HG02981 (cell line): ENCODE measurements around the gene AHDC1.
"Not testable (repeated sequence)": the region's sequence is repeated elsewhere in the genome, so short reads cannot be mapped to it uniquely, and the experiment has no call there.

Experiments
- ATAC-seq: cut with Tn5 transposase; IDR thresholded peaks from one replicate; pipeline ENCODE4 v1.9.1; 2021; ENCODE audit warnings: mild to moderate bottlenecking, moderate library complexity; ENCODE audit not compliant: unreplicated experiment

The AHDC1 gene

DNA sequence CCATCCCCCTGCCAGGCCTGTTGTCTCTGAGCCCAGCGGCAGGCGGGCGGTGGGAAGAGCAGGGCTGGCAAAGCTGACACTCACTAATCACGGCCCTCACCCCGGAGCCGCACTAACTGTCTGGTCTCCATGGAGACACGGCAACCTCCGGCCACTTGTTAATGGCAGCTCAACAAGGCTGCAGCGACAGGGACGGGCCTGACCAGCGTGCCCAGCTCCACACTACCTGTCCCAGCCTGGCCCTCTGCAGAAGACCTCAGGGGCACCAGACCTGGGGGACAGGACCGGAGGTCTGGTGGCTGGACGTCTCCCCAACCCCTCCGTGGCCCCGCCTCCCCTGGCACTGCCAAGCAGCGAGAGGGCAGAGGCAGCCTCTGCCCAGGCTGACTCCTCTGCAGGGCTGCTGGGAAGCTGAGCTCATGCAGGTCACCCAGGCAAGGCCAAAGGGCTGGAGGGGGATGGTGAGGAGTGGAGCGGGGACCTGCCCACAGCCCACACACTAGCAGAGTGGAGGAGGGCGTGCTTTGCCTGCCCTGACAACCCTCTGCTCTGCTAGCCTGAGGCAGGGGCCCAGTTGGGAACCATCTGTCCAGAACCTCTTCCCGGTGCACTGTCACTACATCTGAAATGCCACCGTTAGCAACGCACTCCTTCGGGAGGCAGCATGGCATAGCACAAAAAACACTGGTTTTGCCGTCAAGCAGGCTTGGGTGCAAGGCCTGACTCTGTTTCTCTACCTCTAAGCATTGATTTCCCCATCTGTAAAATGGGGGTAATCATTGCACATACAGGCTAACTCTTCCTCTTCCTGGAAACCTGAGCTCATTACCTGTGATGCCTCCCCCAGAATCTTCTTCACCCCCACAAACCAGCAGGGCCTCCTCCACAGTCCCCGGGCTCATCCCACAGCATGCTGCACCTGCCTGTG, 84.3 kb downstream of the AHDC1 start:
- ATAC-seq, result no peak

DNA sequence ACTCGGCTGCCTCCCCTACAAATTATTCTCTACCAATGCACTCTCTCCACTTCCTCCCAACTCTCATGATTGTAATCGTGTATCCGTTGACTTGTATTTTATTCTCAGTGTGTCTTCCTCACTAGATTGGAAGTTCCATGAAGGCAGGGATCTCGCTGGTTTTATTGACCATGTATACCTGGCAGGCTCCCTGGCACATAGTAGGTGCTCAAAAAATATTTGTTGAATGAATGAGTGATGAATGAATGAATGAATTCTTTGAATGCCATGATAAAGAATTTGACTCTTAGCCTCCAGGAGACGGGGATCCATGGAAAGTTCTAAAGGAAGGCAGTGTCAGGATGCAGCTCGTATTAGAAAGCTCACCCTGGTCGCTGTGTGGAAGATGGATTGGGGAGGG, 85.1 kb downstream of the AHDC1 start:
- no peak for ATAC-seq

DNA sequence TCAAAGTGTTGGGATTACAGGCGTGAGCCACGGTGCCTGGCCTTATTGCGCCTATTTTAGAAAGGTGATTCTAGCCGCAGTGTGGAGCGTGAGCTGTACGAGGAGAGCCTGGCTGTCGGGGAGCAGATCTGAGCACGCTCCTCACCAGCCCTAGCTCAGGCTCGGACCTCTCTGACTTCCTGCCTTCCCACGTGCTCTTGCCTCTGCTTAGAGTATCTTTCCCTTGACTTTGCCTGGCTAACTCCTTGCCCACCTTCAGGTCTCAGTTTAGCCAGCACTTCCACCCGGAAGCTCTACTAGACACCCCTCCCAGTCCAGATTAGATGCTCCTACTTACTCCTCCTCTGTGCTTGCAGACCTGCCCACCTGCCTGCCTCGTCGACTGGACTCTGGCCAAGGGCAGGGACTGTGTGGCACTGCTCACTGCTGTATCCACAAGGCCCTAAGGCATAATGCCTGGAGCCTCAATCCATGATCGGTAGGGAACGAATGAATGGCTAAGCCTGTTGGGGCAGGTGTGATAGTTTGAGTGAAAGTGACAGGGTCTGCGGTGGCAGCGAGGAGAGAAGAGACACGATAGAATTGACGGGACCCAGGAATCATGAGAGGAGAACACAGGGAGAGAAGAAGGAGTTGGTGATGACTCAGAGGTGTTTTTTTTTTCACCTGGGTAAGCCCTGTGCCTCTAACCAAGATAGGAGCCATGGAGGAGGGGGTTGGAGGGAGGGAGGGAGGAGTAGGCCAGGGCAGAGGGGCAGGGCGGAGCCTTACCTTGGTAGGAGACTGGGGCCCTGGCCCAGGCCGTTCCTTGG, 85.8 kb downstream of the AHDC1 start:
- no peak for ATAC-seq

DNA sequence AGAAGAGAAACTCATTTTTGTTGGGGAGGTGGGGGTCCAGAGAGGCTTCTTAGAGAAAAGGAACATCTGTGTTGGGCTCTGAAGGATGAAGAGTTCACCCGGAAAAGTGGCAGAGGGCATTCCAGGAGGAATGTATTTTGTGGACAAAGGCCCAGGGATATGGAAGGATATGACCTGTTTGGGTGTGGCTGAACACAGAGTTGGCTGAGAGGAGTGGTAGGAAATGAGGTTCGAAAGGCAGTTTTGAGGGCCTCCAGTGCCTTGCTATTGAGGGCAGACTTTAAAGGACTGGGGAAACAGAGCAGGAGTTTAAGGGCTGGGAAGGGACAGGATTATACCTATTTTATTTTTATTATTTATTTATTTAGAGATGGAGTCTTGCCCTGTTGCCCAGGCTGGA, 86.6 kb downstream of the AHDC1 start:
- ATAC-seq, result no peak

DNA sequence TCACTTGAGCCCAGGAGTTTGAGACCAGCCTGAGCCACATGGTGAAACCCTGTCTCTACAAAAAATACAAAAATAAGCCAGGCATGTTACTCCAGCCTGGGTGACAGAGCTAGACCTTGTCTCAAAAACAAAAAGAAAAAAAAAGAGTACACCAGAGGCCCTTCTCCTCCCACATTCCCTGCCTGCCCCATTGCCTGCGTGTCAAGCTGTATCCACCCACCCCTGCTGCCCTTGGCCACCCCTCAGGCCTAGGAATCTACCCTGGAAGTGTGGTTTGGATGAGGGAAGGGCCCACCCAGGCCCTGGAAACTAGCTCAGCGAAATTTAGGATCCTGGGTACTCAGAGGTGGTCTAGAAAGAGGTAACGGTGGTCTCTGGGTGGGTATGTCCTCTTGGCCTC, 88.3 kb downstream of the AHDC1 start:
- no peak for ATAC-seq

DNA sequence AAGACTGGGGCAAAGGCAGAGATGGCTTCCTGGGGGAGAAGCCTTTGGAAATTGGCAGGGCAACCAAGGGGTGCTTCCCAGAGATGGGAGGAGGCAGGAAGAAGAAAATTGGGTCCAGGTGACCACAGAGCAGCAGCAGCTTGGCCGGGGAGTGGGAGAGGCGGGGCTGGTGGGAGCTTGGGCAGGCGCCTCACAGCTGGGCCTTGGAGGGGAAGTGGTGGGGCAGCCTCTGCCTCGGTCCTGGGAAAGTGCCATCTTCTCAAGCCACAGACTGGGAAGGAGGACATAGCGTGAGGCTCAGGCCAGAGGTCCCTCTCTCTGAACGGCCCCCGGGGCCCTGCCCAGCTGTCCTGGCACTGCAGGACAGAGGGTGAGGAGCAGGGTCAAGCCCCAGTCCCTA, 90.0 kb downstream of the AHDC1 start:
- ATAC-seq, result no peak

DNA sequence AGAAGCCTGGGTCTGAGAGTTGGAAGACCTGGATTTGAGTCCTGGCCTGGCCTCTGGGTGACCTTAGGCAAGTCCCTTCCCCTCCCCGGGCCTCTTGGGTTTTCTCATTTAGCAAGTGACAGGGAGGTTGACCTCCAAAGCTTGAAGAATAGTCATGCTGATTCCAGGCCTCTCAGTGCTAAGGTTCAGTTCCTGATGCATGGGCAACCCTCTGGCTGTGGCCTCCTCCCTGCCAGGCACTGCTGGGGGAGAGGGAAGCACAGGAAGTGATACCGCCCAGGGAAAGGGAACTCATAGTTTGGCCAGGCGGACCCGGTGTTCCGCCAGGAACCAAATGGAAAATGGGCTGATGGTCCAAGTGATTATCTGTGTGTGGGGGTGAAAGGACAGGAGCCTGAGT, 90.4 kb downstream of the AHDC1 start:
- no peak for ATAC-seq

DNA sequence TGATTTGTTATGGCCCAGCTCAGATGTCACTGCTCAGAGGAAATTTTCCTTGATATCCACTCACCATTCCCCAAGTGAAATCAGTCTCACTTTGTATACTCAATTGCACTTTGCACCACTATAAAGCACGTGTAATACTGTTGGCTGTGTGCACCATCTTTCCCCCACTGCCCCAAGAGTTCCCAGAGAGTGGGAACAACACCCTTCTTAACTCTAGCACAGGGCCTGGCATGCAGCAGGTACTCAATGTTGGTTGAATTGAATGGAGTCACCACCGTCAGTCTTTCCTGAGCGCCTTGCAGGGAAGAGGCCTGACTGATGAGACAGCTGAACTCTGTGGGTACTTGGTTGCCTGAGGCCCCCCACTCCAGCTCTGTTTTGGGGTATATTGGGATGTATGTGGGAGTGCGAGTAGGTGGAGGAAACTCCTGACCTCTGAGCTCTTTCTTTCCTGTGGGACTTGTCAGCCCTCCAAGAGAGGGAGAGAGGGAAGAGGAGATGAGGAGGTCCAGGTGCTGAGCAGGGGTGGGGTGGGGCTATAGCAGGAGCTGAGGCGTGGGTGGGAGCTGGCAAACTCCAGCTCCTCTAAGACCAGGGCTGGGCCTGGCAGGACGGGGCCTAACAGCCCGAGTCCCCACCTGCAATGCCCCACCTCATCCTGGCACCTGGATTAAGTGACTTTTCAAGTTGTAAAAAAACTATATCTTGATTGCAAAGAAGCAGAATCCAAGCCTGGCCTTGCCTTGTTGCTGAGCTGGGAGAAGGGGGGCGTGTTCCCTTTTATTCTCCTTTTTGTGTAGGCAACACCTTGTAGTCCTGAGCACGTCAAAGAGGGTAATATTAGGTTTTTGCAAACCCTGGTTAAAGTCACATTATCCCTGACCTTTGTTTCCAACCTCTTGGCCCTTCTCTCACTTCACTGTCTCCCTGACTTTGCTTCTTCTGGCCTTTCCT, 94.5 kb downstream of the AHDC1 start:
- ATAC-seq, result no peak

DNA sequence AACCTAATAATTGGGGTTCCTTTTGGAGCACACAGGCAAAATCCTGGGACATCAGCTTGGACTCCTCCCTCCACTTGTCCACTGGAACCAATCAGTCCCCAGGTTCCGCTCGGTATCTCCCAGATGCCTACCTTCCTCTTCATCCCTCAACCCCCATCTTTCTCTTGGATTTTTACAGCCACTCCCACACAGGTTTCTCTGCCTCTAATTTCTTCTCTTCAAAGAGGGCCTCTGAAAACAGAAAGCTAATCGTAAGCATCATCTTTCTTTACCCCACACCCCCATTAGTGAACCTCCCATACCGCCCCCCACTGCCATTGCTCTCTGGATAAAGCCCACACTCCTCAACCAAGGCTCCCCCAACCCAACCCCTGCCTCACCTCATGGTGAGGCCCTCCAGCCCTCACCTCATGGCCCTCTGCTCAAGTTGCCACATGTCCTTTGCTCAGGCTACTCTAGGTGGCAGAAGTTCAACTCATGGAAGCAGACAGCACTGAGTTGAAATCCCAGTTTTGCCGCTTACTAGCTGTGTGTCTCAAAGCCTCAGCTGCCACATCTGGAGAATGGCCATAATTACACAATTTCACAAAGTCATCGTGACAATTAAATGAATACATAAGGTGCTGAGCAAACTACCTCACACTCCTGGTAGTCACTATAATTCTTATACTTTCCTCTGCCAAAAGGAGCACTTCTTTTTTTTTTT, 95.8 kb downstream of the AHDC1 start:
- ATAC-seq, result no peak

DNA sequence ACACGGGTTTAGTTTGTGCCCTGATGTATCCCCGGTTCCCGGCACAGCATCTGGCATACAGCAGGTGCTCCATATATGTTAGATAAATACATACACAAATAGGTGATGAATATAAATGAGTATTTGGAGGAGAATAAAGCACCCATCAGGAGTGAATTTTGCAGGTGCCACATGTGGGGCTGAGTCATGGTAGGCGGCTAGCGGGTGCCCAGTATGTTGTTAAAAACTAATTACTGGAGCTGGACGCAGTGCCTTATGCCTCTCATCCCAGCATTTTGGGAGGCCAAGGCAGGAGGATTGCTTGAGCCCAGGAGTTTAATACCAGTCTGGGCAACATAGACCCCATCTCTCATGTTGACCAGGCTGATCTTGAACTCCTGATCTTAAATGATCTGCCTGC, 97.2 kb downstream of the AHDC1 start:
- ATAC-seq, result no peak

DNA sequence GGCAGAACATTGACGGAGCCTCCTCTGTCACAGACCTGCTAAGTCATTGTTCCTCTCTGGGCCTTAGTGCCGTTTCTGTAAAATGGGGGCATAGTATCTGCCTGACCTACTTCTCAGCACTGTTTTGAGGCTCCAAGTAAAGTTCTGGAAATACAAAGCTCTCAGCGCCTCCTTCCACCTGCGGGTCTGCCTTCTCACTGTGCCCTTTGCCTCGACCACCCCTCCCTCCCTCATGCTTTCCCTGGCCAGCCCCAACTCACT, 98.6 kb downstream of the AHDC1 start:
- ATAC-seq, result no peak

DNA sequence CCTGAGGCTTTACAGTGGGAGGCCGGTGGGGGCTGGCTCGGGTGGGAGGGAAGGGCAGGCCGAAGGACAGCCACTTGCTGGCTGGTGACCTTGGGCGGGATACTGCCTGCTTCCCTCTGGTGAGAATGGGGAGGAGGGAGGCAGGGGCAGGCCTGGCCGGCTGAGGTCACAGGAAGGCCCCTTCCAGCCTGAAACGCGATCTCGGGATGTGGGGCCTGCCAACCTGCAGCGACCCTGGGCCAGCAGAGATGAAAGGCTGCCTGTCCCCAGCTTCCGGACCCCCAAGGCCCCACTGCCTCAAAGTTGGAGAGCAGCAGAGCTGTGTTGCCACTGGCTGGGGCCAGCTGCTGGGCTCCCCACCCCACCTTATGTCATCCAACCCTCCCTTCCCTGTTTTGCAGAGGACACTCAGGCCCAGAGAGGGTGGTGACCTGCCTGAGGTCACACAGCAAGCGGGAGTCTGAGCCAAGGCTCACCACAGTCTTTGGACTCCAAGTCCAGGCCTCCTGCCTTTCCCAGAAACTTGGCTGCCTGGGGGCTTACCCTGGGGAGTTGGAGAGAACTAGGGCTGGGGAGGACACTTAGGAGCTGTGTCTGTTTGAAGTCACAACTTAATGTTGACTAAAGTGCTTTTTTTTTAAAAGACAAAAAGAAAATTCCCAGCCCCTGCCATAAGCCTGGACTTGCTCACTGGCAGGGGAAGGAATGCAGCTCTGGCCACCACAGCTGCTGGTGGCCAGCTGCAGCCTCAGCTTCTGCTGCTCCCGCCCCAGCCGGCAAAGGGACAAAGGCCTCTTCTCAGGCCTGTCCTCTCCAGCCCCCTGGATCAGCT, 99.1 kb downstream of the AHDC1 start:
- no peak for ATAC-seq

DNA sequence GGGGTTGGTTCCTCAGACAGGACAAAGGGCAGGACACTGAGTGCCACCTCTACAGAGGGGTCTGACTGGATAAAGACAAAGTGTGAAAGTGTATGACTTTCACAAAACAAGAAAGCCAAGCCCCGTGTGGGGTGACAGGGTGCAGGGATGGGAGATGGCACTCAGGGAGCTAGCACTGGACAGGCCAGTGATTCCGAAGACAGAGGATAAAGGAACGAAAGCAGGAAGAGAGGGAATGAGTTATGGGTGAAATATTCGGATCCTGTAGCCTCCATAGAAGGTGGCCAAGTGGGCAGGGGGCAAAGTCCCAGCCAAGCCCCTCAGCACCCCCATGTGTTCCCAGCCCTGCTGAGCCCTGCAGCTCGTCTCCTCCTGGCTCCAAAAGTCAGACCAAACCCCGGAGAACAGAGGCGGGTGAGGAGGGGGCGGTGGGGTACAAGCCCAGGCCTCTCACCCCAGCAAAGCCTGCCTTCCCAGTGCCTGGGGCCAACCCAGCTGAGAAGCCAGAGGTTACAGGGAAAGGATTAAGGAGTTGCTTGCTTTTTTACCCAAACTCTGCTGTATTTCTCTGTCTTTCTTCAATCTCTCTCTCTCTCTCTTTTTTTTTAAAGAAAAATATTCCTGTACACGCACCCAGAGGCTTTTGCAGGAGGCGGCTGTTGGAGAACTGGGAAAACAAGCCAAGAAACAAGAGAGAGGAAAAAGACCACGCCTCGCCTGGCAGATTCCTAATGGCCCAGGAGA, 99.9 kb downstream of the AHDC1 start:
- no peak for ATAC-seq

DNA sequence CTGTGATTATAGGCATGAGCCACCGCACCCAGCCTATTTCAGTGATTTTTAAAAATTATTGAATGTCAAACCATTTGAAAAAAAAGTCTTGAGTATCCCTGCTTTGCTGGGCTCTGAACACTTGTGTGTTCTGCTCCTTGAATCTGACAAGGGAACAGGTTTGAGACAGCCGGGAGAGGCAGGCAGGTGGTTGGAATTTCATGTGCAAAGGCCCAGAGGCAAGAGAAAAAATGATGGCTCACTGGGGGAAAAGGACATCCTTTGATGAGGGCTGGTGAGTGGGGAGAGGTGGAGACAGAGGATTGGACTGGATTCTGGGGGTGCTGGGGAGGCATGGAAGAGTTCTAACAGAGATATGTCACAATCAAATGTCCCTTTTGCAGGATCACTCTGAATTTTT, 100.9 kb downstream of the AHDC1 start:
- no peak for ATAC-seq

DNA sequence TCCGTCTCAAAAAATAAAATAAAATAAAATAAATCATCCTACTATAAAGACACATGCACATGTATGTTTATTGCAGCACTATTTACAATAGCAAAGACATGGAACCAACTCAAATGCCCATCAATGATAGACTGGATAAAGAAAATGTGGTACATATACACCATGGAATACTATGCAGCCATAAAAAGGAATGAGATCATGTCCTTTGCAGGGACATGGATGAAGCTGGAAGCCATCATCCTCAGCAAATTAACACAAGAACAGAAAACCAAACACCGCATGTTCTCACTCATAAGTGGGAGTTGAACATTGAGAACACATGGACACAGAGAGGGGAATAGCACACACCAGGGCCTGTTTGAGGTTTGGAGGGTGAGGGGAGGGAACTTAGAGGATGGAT, 102.8 kb downstream of the AHDC1 start:
- not testable (repeated sequence) for ATAC-seq

DNA sequence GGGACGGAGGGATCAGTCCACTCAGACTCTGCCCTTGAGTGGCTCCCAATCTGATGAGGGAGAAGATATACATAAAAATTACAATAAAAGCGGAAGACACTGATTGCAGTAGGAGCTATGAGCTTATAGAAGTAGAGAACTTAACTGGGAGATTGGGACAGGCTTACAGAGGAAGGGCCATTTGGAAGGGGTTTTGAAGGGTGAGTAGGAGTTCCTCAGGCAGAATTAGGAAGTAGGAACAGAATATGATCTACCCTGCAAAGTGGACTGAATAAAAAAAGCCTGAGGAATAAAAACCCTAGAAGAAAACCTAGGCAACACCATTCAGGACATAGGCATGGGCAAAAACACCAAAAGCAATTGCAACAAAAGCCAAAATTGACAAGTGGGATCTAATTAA, 104.8 kb downstream of the AHDC1 start:
- no peak for ATAC-seq

DNA sequence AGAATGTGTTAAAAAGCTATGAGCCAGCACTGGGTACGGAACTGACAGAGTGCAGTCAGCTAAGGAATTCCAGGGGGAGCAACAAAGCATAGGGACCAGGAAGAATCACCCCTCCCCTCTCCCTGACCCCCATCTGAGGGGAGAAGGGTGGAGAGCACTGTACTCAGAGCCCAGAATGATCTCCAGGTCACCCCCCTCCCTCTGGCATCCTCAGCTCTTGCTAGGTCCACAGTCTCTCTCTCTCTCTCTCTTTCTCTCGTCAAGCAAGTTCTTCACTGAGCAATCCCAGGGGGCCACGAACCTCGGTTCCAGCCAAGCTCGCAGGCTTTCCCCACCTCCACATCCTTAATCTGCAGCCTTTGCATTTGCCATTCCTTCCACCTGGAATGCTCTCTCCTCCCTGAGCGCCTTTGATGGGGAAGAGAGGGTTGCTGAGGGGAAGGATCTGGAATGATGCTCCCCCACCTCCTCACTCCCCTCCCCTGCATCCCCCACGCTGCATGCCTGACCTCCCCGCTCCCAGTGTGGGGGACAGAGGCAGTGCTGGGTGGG, 107.3 kb downstream of the AHDC1 start:
- ATAC-seq, result no peak

DNA sequence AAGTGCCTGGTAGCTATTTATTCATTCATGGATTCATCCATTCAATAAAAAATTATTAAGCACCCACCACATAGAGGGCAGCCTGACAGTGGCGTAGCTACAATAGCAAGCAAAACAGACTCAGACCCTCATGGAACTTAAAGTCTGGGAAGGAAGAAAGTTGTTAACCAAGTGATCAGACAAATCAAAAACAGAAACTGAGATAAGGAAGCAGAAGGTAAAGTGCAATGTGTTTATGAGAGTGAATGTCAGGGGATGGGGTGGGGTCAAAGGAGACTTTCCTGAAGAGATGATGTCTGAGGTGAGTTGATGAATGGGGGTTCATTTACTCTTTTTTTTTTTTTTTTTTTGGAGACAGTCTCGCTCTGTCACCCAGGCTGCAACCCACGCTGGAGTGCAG, 111.1 kb downstream of the AHDC1 start:
- ATAC-seq, result no peak
